Astrocyte of the hippocampus (primary cell): Measurements from ENCODE around the gene MKLN1.

Source experiments
- DNase-seq: peaks from one replicate; pipeline ENCODE4 v3.0.0; 2011; ENCODE audit warnings: low read depth, low spot score

Gene MKLN1

GRCh38 chr7:131518626-131519025 is 190.9 kb downstream of the MKLN1 start:
- no peak for DNase-seq

- peak; percentile 62 for DNase-seq
These were observed 194.0 kb downstream of the MKLN1 start for GRCh38 chr7:131521651-131522163.

- DNase-seq: no peak
These were observed 194.8 kb downstream of the MKLN1 start for GRCh38 chr7:131522325-131522930.

- no peak for DNase-seq
These were observed 196.4 kb downstream of the MKLN1 start for GRCh38 chr7:131524115-131524514.

- no peak for DNase-seq
These were observed 197.0 kb downstream of the MKLN1 start for GRCh38 chr7:131524703-131525102.

GRCh38 chr7:131525820-131526219 is 198.1 kb downstream of the MKLN1 start:
- no peak for DNase-seq

- DNase-seq: no peak
These were observed 199.8 kb downstream of the MKLN1 start for GRCh38 chr7:131527456-131527855.

GRCh38 chr7:131529179-131529578 is 201.5 kb downstream of the MKLN1 start:
- DNase-seq: no peak

- DNase-seq: no peak
These were observed 201.9 kb downstream of the MKLN1 start for GRCh38 chr7:131529617-131530016.

GRCh38 chr7:131530137-131530536 is 202.5 kb downstream of the MKLN1 start:
- DNase-seq: no peak

GRCh38 chr7:131532570-131533091 is 205.0 kb downstream of the MKLN1 start:
- no peak for DNase-seq

GRCh38 chr7:131533151-131533559 is 205.5 kb downstream of the MKLN1 start:
- DNase-seq: no peak

GRCh38 chr7:131533566-131534561 is 206.2 kb downstream of the MKLN1 start:
- no peak for DNase-seq

- DNase-seq: no peak
These were observed 208.7 kb downstream of the MKLN1 start for GRCh38 chr7:131536361-131536849.

- no peak for DNase-seq
These were observed 209.9 kb downstream of the MKLN1 start for GRCh38 chr7:131537571-131537978.

GRCh38 chr7:131538071-131538812 is 210.6 kb downstream of the MKLN1 start:
- DNase-seq: peak; percentile 80

GRCh38 chr7:131538813-131539179 is 211.1 kb downstream of the MKLN1 start:
- DNase-seq: peak; percentile 46

GRCh38 chr7:131540491-131541162 is 213.0 kb downstream of the MKLN1 start:
- no peak for DNase-seq

GRCh38 chr7:131543298-131543697 is 215.6 kb downstream of the MKLN1 start:
- no peak for DNase-seq

GRCh38 chr7:131544021-131544420 is 216.3 kb downstream of the MKLN1 start:
- DNase-seq: no peak
